GM19372 (cell line): ENCODE data around the gene DHX15.

Source experiments
- ATAC-seq: cut with Tn5 transposase; IDR thresholded peaks from one replicate; pipeline ENCODE4 v1.9.1; 2021; ENCODE audit warnings: mild to moderate bottlenecking, low read depth, moderate library complexity; ENCODE audit not compliant: unreplicated experiment

The DHX15 gene

GRCh38 chr4:24584211-24584850 is at the start of gene DHX15:
Gene DHX15, minus strand, starts transcription at chr4:24584554. Its CDS starts 161 bp downstream, at chr4:24584393.
- ATAC-seq = peak; percentile 83

DNA sequence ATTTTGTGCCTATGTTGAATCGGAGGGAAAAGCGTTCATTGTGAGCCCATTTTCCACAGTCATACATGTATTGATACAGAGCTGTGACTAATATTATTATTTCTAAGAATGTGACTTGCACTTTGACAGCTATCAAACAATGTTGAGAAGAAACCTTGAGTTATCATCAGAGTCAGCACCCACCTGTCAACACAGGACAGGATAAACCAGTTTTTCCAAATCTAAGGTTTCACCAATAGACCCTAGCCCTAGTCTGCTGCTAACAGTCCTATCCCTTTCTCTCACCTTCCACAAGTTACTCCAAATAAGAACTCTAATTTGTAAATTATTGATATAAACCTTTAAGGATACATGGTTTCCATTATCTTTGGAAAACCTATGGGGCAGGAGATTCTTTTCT is 47.7 kb upstream of the DHX15 start:
- ATAC-seq = no peak

GRCh38 chr4:24630937-24631336 is 46.6 kb upstream of the DHX15 start:
- ATAC-seq = no peak

- ATAC-seq = no peak
Observed at GRCh38 chr4:24625091-24625490, 40.7 kb upstream of the DHX15 start.

DNA sequence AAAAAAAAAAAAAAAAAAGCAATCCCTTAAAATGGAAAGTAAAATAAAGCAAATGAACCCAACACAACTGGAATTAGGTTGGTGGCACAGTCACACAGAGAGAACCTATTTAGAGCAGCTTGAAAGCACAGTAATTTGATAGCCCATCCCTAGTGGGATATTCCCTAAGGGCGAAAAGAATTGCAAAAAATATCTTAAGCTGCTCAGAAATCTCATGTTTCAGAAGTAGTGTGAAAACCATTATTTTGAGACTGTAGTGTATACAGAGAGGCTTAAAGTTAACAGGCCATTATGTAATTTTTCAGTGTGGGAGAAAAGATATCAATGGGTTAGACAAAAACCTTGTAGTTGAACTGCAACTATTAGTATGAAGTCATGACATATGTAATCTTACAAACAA is 40.0 kb upstream of the DHX15 start:
- ATAC-seq = no peak

DNA sequence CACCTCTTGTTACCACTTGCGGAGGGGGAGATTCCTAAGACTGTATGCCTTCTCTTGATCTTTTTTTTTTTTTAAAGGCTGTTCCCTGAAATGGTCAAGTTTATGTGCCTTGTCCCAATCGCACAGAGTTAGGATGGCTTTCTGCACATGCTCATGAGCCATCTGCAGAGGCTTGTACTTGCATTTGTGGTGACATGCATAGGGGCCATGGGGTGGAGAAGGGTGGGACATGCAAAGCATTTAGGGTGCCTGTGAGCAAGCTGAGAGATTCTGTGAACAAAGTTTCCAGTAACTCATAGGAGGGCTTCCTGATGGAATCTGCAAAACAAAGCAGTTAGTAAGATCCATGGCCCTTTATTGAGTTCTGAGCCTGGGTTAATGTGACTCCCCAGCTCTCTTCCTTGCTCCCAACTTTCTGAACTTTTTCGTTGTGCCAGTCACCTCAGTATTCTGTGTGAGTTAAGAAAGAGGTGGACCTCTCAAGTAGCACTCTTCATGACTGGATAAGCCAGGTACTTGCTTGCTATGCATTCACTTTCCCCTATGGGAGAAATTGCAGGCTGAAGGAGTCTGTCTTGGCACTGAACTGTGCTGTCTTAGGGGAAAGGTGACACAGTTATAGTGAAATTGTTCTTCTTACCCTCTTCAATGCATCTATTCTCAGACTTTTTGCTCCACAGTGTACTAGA is 37.9 kb upstream of the DHX15 start:
- no peak for ATAC-seq

DNA sequence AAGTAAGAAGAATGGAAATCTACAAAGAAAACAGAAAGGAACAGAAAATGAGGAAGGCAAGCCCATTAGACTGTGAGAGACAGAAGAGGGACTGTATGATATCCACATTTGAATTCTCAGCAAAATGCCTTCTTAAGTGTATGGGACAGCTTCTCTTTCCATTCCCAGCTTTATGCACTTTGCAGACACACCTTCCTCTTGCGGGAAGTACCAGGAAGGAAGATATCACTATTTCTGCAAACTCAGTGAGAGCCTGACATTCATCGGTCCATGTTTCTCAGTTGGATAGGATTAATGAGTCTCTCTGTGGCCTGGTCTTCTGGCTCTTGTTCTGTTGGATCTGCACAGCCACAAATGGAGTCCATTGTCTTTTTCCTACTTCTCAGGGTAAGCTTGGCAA is 31.6 kb upstream of the DHX15 start:
- ATAC-seq = no peak

GRCh38 chr4:24614881-24615280 is 30.5 kb upstream of the DHX15 start:
- ATAC-seq = no peak

GRCh38 chr4:24613502-24613901 is 29.1 kb upstream of the DHX15 start:
- no peak for ATAC-seq

DNA sequence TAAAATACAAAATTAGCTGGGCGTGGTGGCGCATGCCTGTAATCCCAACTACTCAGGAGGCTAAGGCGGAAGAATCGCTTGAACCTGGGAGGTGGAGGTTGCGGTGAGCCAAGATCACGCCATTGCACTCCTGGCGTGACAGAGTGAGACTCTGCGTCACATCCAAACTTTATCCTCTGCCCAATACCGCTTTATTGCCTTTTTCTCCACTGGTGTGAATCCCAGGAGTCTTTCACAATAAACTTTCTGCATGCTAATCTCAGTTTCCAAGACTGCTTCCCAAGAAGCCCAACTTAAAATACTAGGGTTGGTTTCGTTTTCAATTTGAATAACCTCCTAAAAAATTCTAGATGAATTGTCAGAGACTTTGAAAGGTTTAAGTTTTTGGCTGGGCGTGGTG is 27.2 kb upstream of the DHX15 start:
- no peak for ATAC-seq

DNA sequence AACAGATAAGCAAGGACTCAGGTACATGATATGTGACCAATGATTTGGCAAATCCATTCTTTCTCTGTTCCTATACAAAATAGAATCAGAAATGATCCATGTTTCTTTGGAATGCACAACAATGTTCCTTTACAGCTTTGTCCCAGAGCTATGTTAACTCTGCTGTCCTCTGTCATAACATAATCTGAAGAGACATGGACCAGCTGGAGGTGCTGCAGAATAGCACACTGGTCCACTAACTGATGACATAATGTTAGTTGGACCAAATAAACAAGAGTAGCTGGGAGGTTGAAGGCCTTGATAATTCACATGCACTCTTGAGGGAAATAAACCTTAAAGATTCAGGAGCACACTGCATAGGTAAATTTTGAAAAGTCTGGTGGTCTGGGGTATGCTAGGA is 23.0 kb upstream of the DHX15 start:
- no peak for ATAC-seq

DNA sequence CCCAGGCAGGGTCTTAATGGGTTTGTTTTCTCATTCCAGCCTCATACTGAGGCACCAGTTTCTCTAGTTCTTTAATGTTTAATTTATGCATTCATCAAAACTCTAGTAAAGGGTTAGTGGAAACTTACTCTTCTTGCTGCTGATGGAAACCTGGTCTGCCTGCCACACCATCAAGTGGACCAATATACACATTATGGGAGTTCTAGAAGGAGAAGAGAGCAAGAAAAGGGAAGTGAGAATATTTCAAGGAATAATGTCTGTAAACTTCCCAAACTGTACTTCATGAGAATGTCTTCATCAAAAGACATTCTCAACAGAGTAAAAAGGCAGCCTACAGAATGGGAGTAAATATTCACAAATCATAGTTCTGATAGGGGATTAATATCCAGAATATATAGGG is 20.9 kb upstream of the DHX15 start:
- ATAC-seq = no peak

DNA sequence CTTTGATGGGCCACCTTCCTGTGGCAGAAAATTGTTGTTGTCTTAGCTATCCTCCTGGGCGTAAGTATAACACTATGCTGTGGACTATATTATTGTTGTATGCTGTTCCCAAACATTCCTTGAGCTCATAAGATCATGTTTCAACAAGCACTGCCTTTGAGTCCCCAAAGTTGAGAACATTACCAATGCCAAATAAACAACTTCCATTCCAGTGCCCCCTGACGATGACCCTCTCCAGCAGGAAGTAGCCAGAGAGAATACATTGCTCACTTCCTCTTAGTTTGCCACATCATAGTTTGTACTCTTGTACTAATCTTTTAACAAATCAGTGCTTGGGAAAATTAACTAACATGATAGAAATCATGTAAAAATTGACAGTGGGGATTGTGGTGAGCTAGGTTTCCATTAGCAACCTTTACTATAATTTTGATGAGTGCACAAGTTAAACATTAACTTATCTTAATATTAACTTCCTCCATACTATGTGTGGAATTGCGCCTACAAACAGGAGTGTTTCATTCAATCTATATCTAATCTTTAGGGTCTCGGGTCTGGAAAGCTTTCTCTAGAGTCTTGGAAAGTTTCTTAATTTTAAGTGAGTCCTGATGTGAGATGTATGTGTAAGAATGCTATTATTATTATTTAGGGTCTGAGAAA is 20.3 kb upstream of the DHX15 start:
- no peak for ATAC-seq

DNA sequence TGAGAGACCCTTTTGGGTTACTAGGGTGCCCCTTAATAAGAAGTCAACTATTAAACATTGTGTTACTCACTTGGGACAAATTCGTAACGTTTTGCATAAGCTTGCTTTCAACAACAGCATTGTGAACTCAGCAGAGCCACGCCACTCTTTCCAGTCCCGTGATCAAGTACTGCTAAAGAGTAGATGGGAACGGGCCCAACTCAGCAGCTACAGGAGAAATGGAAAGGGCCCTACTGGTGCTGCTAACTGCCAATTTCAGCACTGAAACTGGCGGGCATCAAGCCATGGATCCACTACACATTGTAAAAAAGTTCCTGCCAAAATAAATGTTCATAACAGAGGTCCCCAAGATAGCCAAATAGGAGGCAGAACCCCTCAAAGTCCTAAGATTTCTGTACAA is 19.0 kb upstream of the DHX15 start:
- ATAC-seq = no peak

DNA sequence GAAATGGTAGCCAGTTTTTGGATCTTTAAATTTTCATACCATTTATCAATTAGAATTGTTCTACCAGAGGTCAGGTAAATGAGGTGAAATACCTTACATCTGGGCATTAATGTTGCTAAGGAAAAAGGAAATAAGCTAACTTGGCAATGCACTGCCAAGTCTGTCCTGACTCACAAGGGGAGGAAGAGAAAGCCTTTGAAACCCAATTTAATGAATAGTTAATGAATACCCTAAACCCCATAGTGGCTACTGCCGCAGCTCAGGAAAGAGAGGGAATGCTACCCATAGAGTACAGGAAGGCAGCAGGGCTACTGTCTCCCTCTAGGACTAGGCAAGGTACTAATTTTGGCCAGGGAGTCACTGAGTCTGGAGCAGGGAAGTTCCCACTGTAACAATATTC is 16.8 kb upstream of the DHX15 start:
- no peak for ATAC-seq

DNA sequence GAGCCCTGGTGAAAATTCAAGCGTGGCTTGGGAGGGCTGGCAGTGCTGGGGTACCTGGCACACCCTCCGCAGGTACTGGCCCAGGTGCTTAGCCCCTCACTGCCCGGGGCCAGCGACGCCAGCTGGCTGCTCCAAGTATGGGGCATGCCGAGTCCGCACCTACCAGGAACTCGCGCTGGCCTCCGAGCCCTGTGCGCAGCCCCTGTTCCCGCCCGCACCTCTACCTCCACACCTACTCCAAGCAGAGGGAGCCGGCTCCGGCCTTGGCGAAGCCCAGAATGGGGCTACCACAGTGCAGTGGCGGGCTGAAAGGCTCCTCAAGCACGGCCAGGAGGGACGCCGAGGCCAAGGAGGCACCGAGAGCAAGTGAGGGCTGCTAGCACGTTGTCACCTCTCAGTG is 14.9 kb upstream of the DHX15 start:
- ATAC-seq = no peak

GRCh38 chr4:24598025-24598424 is 13.7 kb upstream of the DHX15 start:
- ATAC-seq = no peak

GRCh38 chr4:24595659-24596058 is 11.3 kb upstream of the DHX15 start:
- ATAC-seq = no peak

DNA sequence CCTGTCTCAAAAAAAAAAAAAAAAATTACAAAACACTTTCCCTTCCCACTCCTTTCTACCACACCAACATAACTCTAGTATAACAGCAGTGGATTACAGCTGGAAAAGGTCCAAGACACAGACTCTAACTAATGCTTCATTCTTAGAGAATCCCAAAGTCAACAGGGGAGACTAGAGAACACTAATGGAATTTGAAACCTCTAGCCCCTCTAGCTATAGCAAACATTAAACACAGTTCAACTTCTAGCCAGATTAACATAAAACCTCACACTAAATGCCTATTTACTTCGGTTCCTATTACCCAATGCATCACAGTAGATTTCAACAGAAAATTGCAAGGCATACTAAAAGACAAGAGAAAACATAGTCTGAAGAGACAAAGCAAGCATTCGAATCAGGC is 10.5 kb upstream of the DHX15 start:
- no peak for ATAC-seq

- ATAC-seq = no peak
Observed at GRCh38 chr4:24589448-24589847, 5.1 kb upstream of the DHX15 start.

GRCh38 chr4:24588216-24588954 is 4.0 kb upstream of the DHX15 start:
- no peak for ATAC-seq
